WTC11 (cell line): ENCODE data around the gene CCDC92. TPM values are rescaled to one million over a fixed set of nuclear protein-coding genes. Genes with fewer than 3 reads are reported as not detected.
A peak's percentile ranks its signal among the peaks of the same experiment; 100 is the strongest.

Source experiments
- ATAC-seq: fragments of 200-7000 bp; cut with Tn5 transposase; 2 replicates; pipeline ENCODE4 v1.10.0; 2021; ENCODE audit warnings: mild to moderate bottlenecking, moderate library complexity
- CTCF ChIA-PET: fragments of 300-600 bp; sonication (Branson Sonifier 250); formaldehyde crosslinking; loops from one replicate; lab custom pipeline; 2021; ENCODE audit warnings: antibody characterized with exemption; lab: Charles Lee
- POLR2A ChIA-PET: fragments of 350-600 bp; sonication (Branson Sonifier 250); formaldehyde crosslinking; loops from one replicate; lab custom pipeline; 2021; ENCODE audit warnings: antibody characterized with exemption; lab: Charles Lee
- DNase-seq: peaks from one replicate; pipeline ENCODE4 v3.0.0; 2021; ENCODE audit warnings: low spot score
- H3K27ac Mint-ChIP-seq: 2 replicates; pipeline ENCODE4 v1.8.0; 2021; ENCODE audit warnings: mixed read lengths
- H3K27me3 Mint-ChIP-seq: 2 replicates; pipeline ENCODE4 v1.8.0; 2021; ENCODE audit warnings: low read depth, mild to moderate bottlenecking, moderate library complexity, mixed read lengths
- H3K36me3 Mint-ChIP-seq: 2 replicates; pipeline ENCODE4 v1.8.0; 2021; ENCODE audit warnings: mixed read lengths
- H3K4me1 Mint-ChIP-seq: 2 replicates; pipeline ENCODE4 v1.8.0; 2022; ENCODE audit warnings: mixed read lengths
- H3K4me3 Mint-ChIP-seq: 2 replicates; pipeline ENCODE4 v1.8.0; 2021; ENCODE audit warnings: mild to moderate bottlenecking, moderate library complexity, mixed read lengths
- H3K9me3 Mint-ChIP-seq: 2 replicates; pipeline ENCODE4 v1.8.0; 2021; ENCODE audit warnings: mixed read lengths
- ETV6 ChIP-seq: sonication (generic); formaldehyde crosslinking; IDR thresholded peaks from 2 replicates; pipeline ENCODE4 v1.8.1; 2022; ENCODE audit warnings: mild to moderate bottlenecking, missing genetic modification reagents
- FOXJ3 ChIP-seq: sonication (generic); formaldehyde crosslinking; IDR thresholded peaks from 2 replicates; pipeline ENCODE4 v1.9.0; 2021; ENCODE audit warnings: missing genetic modification reagents, mild to moderate bottlenecking, borderline replicate concordance
- FOXK1 ChIP-seq: sonication (generic); formaldehyde crosslinking; IDR thresholded peaks from 2 replicates; pipeline ENCODE4 v1.8.0; 2022; ENCODE audit warnings: mild to moderate bottlenecking, moderate library complexity, missing genetic modification reagents
- FOXP1 ChIP-seq: sonication (generic); formaldehyde crosslinking; IDR thresholded peaks from 2 replicates; pipeline ENCODE4 v1.8.0; 2022; ENCODE audit warnings: missing genetic modification reagents, mild to moderate bottlenecking, moderate library complexity, borderline replicate concordance
- GTF2I ChIP-seq: fragments of 250-450 bp; sonication (Bioruptor Pico); conservative IDR thresholded peaks from 2 replicates; pipeline ENCODE4 v1.4.0; 2021; ENCODE audit warnings: mild to moderate bottlenecking
- IRF2 ChIP-seq: sonication (generic); formaldehyde crosslinking; IDR thresholded peaks from 2 replicates; pipeline ENCODE4 v1.8.0; 2022; ENCODE audit warnings: low read depth, missing genetic modification reagents, borderline replicate concordance
- NR1H2 ChIP-seq: sonication (generic); formaldehyde crosslinking; IDR thresholded peaks from 2 replicates; pipeline ENCODE4 v1.9.0; 2021; ENCODE audit warnings: mild to moderate bottlenecking, moderate library complexity, missing genetic modification reagents
- NR2C2 ChIP-seq: sonication (generic); formaldehyde crosslinking; IDR thresholded peaks from 2 replicates; pipeline ENCODE4 v1.8.0; 2022; ENCODE audit warnings: mild to moderate bottlenecking, missing genetic modification reagents
- SP1 ChIP-seq: sonication (generic); formaldehyde crosslinking; conservative IDR thresholded peaks from 2 replicates; pipeline ENCODE4 v1.8.1; 2022; ENCODE audit warnings: missing genetic modification reagents
- ZNF317 ChIP-seq: sonication (generic); formaldehyde crosslinking; IDR thresholded peaks from 2 replicates; pipeline ENCODE4 v1.8.1; 2023; ENCODE audit warnings: low read depth, mild to moderate bottlenecking, moderate library complexity, missing genetic modification reagents, borderline replicate concordance
- ZNF416 ChIP-seq: fragments of 250-450 bp; sonication (Bioruptor Pico); IDR thresholded peaks from 2 replicates; pipeline ENCODE4 v1.9.0; 2021; ENCODE audit warnings: mild to moderate bottlenecking, inconsistent platforms
- total RNA-seq: library from RNA; stranded (reverse); gene quantifications from 3 replicates; pipeline ENCODE4 v1.2.3, GENCODE V29; 2021
- TF ChIP-seq, protein P1 (sequence below): sonication (generic); formaldehyde crosslinking; conservative IDR thresholded peaks from 2 replicates; pipeline ENCODE4 v1.8.1; 2022; ENCODE audit warnings: mild to moderate bottlenecking, missing genetic modification reagents
- TF ChIP-seq, protein P2 (sequence below): sonication (generic); formaldehyde crosslinking; IDR thresholded peaks from 2 replicates; pipeline ENCODE4 v1.8.1; 2022; ENCODE audit warnings: mild to moderate bottlenecking, missing genetic modification reagents, moderate library complexity, borderline replicate concordance
- TF ChIP-seq, protein P3 (sequence below): sonication (generic); formaldehyde crosslinking; IDR thresholded peaks from 2 replicates; pipeline ENCODE4 v1.8.0; 2022; ENCODE audit warnings: mild to moderate bottlenecking, missing genetic modification reagents
- TF ChIP-seq, protein P4 (sequence below): sonication (generic); formaldehyde crosslinking; IDR thresholded peaks from 2 replicates; pipeline ENCODE4 v1.8.0; 2022; ENCODE audit warnings: mild to moderate bottlenecking, missing genetic modification reagents
- TF ChIP-seq, protein P5 (sequence below): fragments of 250-450 bp; sonication (Bioruptor Pico); IDR thresholded peaks from 2 replicates; pipeline ENCODE4 v1.8.0; 2021; ENCODE audit warnings: mild to moderate bottlenecking
- TF ChIP-seq, protein P6 (sequence below): fragments of 200-600 bp; IDR thresholded peaks from 2 replicates; pipeline ENCODE4 v1.8.0; 2022; ENCODE audit warnings: antibody characterized with exemption
- TF ChIP-seq, protein P7 (sequence below): sonication (generic); formaldehyde crosslinking; IDR thresholded peaks from 2 replicates; pipeline ENCODE4 v1.8.1; 2022; ENCODE audit warnings: missing genetic modification reagents, borderline replicate concordance

CCDC92 gene
- total RNA-seq, 1 experiment from 2014 or later: 2.7 TPM

DNA sequence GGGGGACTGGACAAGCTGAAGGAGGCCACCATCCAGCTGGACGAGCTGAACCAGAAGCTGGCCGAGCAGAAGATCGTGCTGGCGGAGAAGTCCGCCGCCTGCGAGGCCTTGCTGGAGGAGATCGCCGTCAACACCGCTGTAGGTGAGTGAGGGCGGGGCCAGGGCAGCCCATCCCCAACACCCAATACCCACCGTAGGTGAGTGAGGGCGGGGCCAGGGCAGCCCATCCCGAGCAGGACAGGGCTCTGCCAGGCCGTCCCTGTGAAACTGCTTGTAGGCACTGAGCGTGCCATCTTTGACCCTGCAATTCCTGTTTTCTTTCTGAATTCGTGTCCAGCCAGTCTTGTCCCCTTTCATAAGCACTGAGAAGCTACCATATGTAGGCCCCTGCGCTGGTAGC, 74.0 kb downstream of the CCDC92 start:
- ATAC-seq: peak; percentile 68
- POLR2A ChIA-PET: no interaction called here

DNA sequence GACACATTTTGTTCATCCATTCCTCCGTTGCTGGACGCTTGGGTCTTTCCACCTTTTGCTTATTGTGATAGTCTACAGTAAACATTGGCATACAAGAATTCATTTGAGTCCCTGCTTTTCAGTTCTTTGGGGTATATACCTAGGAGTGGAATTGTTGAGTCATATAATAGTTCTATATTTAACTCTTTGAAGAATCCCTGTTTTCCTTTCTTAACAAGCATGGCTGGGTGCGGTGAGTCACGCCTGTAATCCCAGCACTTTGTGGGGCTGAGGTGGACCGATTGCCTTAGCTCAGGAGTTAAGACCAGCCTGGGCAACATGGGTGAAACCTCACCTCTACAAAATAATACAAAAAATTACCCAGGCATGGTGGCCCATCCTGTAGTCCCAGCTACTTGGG, 75.4 kb downstream of the CCDC92 start:
- no peak for TF ChIP-seq IRF2 (CRISPR knock-in tag)
- TF ChIP-seq NR1H2 (CRISPR knock-in tag): no peak
- TF ChIP-seq GTF2I (CRISPR knock-in tag): no peak
- no peak for TF ChIP-seq ZNF416 (CRISPR knock-in tag)
- TF ChIP-seq FOXK1 (CRISPR knock-in tag): no peak
- TF ChIP-seq SP1: no peak
- TF ChIP-seq, protein P1, sequence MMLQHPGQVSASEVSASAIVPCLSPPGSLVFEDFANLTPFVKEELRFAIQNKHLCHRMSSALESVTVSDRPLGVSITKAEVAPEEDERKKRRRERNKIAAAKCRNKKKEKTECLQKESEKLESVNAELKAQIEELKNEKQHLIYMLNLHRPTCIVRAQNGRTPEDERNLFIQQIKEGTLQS (CRISPR knock-in tag): no peak
- no peak for TF ChIP-seq ETV6 (CRISPR knock-in tag)
- TF ChIP-seq, protein P2, sequence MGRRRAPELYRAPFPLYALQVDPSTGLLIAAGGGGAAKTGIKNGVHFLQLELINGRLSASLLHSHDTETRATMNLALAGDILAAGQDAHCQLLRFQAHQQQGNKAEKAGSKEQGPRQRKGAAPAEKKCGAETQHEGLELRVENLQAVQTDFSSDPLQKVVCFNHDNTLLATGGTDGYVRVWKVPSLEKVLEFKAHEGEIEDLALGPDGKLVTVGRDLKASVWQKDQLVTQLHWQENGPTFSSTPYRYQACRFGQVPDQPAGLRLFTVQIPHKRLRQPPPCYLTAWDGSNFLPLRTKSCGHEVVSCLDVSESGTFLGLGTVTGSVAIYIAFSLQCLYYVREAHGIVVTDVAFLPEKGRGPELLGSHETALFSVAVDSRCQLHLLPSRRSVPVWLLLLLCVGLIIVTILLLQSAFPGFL: no peak
- TF ChIP-seq FOXJ3: no peak
- TF ChIP-seq, protein P3, sequence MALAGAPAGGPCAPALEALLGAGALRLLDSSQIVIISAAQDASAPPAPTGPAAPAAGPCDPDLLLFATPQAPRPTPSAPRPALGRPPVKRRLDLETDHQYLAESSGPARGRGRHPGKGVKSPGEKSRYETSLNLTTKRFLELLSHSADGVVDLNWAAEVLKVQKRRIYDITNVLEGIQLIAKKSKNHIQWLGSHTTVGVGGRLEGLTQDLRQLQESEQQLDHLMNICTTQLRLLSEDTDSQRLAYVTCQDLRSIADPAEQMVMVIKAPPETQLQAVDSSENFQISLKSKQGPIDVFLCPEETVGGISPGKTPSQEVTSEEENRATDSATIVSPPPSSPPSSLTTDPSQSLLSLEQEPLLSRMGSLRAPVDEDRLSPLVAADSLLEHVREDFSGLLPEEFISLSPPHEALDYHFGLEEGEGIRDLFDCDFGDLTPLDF (CRISPR knock-in tag): no peak
- no peak for TF ChIP-seq ZNF317 (CRISPR knock-in tag)
- TF ChIP-seq, protein P4, sequence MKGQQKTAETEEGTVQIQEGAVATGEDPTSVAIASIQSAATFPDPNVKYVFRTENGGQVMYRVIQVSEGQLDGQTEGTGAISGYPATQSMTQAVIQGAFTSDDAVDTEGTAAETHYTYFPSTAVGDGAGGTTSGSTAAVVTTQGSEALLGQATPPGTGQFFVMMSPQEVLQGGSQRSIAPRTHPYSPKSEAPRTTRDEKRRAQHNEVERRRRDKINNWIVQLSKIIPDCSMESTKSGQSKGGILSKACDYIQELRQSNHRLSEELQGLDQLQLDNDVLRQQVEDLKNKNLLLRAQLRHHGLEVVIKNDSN: no peak
- TF ChIP-seq, protein P5, sequence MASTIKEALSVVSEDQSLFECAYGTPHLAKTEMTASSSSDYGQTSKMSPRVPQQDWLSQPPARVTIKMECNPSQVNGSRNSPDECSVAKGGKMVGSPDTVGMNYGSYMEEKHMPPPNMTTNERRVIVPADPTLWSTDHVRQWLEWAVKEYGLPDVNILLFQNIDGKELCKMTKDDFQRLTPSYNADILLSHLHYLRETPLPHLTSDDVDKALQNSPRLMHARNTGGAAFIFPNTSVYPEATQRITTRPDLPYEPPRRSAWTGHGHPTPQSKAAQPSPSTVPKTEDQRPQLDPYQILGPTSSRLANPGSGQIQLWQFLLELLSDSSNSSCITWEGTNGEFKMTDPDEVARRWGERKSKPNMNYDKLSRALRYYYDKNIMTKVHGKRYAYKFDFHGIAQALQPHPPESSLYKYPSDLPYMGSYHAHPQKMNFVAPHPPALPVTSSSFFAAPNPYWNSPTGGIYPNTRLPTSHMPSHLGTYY (CRISPR knock-in tag): no peak
- H3K27ac Mint-ChIP-seq: no peak overlapping the region
- ATAC-seq: no peak
- H3K4me3 Mint-ChIP-seq: no peak overlapping the region
- DNase-seq: no peak
- POLR2A ChIA-PET: no interaction called here
- peaks cover 21% of the 10 kb centered on the region for H3K9me3 Mint-ChIP-seq
- CTCF ChIA-PET: no interaction called here
- peaks cover 16% of the 10 kb centered on the region for H3K27me3 Mint-ChIP-seq
- no peaks in the 10 kb centered on the region; the same call in 1 of the 2 replicates for H3K36me3 Mint-ChIP-seq
- H3K4me1 Mint-ChIP-seq: peaks cover 10% of the 10 kb centered on the region

More for the DNA sequence above, 74.0 kb downstream of the CCDC92 start:
- peaks cover 21% of the 10 kb centered on the region for H3K9me3 Mint-ChIP-seq
- H3K4me1 Mint-ChIP-seq: peaks cover 8% of the 10 kb centered on the region
- H3K36me3 Mint-ChIP-seq: no peaks in the 10 kb centered on the region; the same call in 1 of the 2 replicates
- H3K27me3 Mint-ChIP-seq: peaks cover 16% of the 10 kb centered on the region
- DNase-seq: peak; percentile 35
- H3K4me3 Mint-ChIP-seq: no peak overlapping the region
- no peak overlapping the region for H3K27ac Mint-ChIP-seq
- CTCF ChIA-PET: interaction anchor here (0.9 kb wide), 1 partner anchor 57 kb away, joined by 3 read pairs; no protein-coding TSS in a partner anchor
- TF ChIP-seq FOXP1 (no peak), NR2C2 (CRISPR knock-in tag) (no peak)
- TF ChIP-seq, protein P6, sequence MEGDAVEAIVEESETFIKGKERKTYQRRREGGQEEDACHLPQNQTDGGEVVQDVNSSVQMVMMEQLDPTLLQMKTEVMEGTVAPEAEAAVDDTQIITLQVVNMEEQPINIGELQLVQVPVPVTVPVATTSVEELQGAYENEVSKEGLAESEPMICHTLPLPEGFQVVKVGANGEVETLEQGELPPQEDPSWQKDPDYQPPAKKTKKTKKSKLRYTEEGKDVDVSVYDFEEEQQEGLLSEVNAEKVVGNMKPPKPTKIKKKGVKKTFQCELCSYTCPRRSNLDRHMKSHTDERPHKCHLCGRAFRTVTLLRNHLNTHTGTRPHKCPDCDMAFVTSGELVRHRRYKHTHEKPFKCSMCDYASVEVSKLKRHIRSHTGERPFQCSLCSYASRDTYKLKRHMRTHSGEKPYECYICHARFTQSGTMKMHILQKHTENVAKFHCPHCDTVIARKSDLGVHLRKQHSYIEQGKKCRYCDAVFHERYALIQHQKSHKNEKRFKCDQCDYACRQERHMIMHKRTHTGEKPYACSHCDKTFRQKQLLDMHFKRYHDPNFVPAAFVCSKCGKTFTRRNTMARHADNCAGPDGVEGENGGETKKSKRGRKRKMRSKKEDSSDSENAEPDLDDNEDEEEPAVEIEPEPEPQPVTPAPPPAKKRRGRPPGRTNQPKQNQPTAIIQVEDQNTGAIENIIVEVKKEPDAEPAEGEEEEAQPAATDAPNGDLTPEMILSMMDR: no peak
- TF ChIP-seq, protein P7, sequence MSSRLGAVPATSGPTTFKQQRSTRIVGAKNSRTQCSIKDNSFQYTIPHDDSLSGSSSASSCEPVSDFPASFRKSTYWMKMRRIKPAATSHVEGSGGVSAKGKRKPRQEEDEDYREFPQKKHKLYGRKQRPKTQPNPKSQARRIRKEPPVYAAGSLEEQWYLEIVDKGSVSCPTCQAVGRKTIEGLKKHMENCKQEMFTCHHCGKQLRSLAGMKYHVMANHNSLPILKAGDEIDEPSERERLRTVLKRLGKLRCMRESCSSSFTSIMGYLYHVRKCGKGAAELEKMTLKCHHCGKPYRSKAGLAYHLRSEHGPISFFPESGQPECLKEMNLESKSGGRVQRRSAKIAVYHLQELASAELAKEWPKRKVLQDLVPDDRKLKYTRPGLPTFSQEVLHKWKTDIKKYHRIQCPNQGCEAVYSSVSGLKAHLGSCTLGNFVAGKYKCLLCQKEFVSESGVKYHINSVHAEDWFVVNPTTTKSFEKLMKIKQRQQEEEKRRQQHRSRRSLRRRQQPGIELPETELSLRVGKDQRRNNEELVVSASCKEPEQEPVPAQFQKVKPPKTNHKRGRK (CRISPR knock-in tag): no peak
